GM19099 (cell line): ENCODE data around the gene CCR5AS.

Experiments
- POLR2A ChIP-seq: IDR thresholded peaks from 3 replicates; pipeline ENCODE4 v1.6.1; 2011; ENCODE audit warnings: low read depth; ENCODE audit not compliant: insufficient read length; ENCODE audit errors: extremely low read depth

The CCR5AS gene

GRCh38 chr3:46395766-46396530, 10.9 kb downstream of the CCR5AS start:
- no peak for TF ChIP-seq POLR2A

- no peak for TF ChIP-seq POLR2A
Measured at GRCh38 chr3:46395210-46395661, 11.6 kb downstream of the CCR5AS start.

DNA sequence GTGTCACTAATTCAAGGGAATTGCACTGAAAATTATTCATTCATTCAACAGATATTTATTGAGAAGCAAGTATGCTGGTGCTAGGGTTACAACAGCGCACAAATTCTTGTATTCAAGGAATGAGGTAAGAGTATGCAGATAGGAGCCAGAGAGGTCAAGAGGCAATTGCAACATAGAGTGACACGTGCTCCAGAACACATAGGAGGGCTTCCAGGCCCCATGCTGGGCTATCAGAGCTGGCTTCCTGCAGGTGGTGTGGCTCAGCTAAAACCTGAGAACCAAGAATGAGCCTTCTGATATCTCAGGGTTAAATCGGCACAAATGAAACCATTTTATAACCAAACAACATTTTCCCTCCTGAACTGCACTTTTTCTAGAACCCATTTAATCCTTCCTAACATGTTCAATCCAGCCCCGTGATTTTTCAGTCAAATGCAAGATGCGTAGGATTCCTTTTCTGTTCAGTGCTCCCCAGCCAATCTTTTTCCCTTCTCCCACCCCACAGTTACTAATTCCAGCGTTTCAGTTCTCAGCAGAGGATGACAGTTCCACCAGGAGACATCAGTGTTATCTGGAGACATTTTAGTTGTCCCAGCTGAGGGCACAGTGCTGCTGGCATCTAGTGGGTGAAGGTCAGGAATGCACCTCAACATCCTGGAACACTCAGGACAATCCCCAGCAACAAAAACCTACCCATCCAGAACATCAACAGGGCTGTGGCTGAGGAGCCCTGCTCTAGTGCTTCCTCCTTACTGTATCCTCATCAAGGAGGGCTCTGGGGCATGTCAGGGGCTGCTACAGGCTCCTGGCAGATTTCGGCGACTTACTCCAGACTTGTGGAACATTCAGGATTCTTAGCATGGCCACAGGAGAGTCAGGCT, 13.1 kb downstream of the CCR5AS start:
- no peak for TF ChIP-seq POLR2A

DNA sequence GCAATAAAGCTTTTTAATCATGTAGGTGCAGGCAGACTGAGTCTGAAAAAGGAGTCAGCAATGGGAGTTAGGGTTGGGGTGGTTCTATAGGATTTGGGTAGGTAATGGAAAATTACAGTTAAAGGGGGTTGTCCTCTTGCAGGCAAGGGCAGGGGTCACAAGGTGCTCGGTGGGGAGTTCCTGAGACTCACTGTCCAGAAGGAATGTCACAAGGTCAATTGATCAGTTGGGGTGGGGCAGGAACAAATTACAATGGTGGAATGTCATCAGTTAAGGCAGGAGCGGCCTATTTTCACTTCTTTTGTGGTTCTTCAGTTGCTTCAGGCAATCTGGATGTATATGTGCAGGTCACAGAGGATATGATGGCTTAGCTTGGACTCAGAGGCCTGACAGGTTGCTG, 13.9 kb downstream of the CCR5AS start:
- no peak for TF ChIP-seq POLR2A

- TF ChIP-seq POLR2A, result no peak
Measured at GRCh38 chr3:46389306-46389705, 17.6 kb downstream of the CCR5AS start.

DNA sequence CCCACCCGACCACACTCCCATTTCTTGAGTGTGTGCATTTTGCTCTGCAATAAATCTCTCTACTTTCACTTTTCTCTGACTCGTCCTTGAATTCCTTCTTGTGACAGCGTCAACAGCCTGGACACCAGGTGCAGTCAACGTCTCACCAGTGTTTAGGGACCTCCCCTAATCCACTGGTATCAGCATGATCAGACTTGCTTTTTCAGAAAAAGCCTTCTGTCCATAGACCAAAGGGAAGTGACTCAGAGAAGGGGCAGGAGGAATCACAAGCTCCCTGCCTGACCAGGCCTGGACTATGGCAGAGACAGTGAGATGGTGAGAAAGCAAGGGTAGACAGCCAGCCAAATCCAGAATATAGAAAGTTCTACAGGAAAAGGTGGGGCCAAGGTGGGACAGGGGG, 20.7 kb downstream of the CCR5AS start:
- TF ChIP-seq POLR2A, result no peak

DNA sequence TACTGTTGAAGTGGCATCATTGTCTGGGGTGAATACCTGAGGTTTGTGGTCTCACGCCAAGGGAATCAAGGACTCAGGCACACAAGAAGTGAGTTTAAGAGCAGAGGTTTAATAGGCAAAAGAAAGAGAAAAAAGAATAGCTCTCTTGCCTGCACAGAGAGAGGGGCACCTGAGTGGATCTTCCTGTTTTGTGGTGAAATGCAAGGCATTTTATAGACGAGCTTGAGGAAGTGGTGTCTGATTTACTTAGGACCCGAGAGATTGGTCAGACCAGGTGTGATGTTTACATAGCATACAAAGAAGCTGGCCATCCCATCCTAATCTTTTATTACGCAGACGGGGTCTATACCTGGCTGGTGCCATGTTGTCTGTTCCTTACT, 22.9 kb downstream of the CCR5AS start:
- no peak for TF ChIP-seq POLR2A

GRCh38 chr3:46383211-46383950, 23.5 kb downstream of the CCR5AS start:
- no peak for TF ChIP-seq POLR2A

DNA sequence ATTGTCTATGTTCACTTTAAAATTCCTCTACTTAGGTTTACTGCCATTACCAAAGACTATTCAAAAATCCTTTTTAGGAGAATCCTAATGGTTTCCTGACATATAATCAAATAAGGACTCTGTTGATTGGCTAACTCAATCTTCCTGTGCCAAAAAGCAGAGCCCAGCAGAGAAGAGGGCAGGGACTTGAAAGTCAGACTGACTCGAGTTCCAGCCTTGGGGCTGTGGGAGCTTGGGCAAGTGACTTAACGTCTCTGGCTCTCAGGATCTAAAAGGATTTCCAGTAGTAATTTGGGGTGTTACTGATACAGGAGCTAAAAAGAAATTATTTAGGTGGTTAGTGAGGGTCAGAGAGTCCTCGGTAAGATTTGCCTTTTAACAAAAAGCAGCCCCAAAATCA, 25.2 kb downstream of the CCR5AS start:
- no peak for TF ChIP-seq POLR2A

GRCh38 chr3:46380471-46381221, 26.2 kb downstream of the CCR5AS start:
- TF ChIP-seq POLR2A, result no peak

DNA sequence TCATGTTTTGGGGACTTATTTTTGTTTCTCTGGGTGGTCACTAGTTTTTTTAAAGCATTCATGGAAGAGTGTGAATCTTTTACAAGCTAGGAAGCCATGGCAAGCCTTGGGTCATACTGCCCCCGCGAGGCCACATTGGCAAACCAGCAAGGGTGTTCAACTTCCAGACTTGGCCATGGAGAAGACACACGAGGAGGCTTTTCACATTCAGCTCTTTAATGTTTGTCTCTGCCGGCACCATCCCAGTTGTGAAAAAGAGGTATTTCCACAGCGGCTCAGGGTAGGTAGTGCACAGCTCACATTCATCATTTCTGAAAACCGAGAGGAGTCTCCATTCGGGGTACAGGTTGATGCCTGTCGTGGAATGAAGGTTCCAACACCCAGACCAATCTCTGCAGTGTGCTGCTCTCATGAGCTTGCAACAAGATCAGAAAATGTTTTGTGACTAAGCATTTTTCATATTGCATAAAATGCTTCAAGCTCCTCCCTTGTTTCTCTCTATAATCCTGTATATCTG, 28.4 kb downstream of the CCR5AS start:
- no peak for TF ChIP-seq POLR2A

DNA sequence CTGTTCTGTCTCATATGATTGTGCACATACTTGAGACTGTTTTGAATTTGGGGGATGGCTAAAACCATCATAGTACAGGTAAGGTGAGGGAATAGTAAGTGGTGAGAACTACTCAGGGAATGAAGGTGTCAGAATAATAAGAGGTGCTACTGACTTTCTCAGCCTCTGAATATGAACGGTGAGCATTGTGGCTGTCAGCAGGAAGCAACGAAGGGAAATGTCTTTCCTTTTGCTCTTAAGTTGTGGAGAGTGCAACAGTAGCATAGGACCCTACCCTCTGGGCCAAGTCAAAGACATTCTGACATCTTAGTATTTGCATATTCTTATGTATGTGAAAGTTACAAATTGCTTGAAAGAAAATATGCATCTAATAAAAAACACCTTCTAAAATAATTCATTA, 31.1 kb downstream of the CCR5AS start:
- TF ChIP-seq POLR2A, result no peak

- TF ChIP-seq POLR2A, result no peak
Measured at GRCh38 chr3:46375218-46375617, 31.6 kb downstream of the CCR5AS start.

DNA sequence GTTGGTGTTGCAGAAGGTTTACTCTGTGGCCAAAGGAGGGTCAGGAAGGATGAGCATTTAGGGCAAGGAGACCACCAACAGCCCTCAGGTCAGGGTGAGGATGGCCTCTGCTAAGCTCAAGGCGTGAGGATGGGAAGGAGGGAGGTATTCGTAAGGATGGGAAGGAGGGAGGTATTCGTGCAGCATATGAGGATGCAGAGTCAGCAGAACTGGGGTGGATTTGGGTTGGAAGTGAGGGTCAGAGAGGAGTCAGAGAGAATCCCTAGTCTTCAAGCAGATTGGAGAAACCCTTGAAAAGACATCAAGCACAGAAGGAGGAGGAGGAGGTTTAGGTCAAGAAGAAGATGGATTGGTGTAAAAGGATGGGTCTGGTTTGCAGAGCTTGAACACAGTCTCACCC, 32.1 kb downstream of the CCR5AS start:
- no peak for TF ChIP-seq POLR2A
